ENCODE results near the gene ZNF655.

DNA sequence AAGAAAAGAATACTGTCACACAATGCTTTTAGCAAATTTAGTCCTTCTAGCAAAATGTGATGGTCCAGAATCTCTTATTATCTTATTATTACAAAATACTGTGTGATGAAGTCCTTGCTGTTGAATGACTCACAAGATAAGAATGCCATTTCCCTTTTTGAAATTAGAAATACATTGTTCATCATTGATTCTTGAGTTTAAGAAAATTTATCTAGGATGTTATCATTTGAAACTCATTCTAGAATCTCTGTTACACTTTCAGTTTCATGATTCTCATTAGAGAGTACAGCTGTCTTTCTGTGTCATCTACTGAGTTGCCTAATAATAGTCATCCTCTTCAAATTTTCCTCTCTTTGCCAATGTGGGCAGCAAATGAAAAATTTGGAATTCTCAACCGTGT lies 44.4 kb upstream of the ZNF655 start:
- TF ChIP-seq, protein P1, sequence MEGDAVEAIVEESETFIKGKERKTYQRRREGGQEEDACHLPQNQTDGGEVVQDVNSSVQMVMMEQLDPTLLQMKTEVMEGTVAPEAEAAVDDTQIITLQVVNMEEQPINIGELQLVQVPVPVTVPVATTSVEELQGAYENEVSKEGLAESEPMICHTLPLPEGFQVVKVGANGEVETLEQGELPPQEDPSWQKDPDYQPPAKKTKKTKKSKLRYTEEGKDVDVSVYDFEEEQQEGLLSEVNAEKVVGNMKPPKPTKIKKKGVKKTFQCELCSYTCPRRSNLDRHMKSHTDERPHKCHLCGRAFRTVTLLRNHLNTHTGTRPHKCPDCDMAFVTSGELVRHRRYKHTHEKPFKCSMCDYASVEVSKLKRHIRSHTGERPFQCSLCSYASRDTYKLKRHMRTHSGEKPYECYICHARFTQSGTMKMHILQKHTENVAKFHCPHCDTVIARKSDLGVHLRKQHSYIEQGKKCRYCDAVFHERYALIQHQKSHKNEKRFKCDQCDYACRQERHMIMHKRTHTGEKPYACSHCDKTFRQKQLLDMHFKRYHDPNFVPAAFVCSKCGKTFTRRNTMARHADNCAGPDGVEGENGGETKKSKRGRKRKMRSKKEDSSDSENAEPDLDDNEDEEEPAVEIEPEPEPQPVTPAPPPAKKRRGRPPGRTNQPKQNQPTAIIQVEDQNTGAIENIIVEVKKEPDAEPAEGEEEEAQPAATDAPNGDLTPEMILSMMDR (IDR thresholded peaks at IDR 0.05; ENCODE audit: low read depth, low read length, poor library complexity, severe bottlenecking): no peak
- TF ChIP-seq EZH2phosphoT487 (IDR thresholded peaks at IDR 0.05; ENCODE audit: borderline replicate concordance, low read length): no peak

Measured in DOHH2 (cell line).